AG04450 (cell line): ENCODE data around the gene PMVK. TPM values are rescaled to one million over a fixed set of nuclear protein-coding genes. Genes with fewer than 3 reads are reported as not detected.
A peak's percentile ranks its signal among the peaks of the same experiment; 100 is the strongest.

Experiments
- CTCF ChIA-PET: fragments of 300-600, 350-600 bp; formaldehyde crosslinking; extraction: SDS; loops from one replicate; lab custom pipeline; 2022; ENCODE audit warnings: antibody characterized with exemption, inconsistent platforms; lab: Charles Lee
- POLR2A ChIA-PET: fragments of 350-600 bp; formaldehyde crosslinking; extraction: SDS; loops from one replicate; lab custom pipeline; 2021; ENCODE audit warnings: antibody characterized with exemption, inconsistent platforms; lab: Yijun Ruan, JAX
- DNase-seq: peaks from one replicate; pipeline ENCODE4 v3.0.0-alpha.2; 2011; ENCODE audit warnings: low read depth, low spot score
- H3K27ac ChIP-seq: one replicate; pipeline ENCODE4 v1.5.1; 2012; ENCODE audit warnings: low read depth, low read length, control low read depth
- H3K27me3 ChIP-seq: one replicate; pipeline ENCODE4 v1.6.0; 2012; ENCODE audit warnings: low read length; ENCODE audit not compliant: control insufficient read depth, insufficient read depth
- H3K4me3 ChIP-seq: 2 replicates; pipeline ENCODE4 v1.5.1; 2011; ENCODE audit warnings: mild to moderate bottlenecking, low read depth, low read length, control low read depth
- H3K9me3 ChIP-seq: 2 replicates; pipeline ENCODE4 v1.5.1; 2012; ENCODE audit warnings: low read length; ENCODE audit not compliant: control insufficient read depth, insufficient read depth
- CTCF ChIP-seq: IDR thresholded peaks from 2 replicates; pipeline ENCODE4 v1.5.1; 2011; ENCODE audit warnings: low read depth, low read length, control low read depth, inconsistent platforms
- polyA minus RNA-seq: library from RNA; depleted of rRNA, polyadenylated mRNA; stranded (reverse); fragments of >200 nt; gene quantifications from 2 replicates; pipeline ENCODE4 v1.2.3, GENCODE V29; 2011; rRNA and poly(A)+ RNA removed
- polyA plus RNA-seq: library from polyadenylated mRNA; depleted of rRNA; stranded (reverse); fragments of >200 nt; gene quantifications from 2 replicates; pipeline ENCODE4 v1.2.3, GENCODE V29; 2011; rRNA removed

PMVK gene
- 21.0 and 24.7 TPM in 2 replicates for polyA plus RNA-seq
- polyA minus RNA-seq = 9.0 and 10.2 TPM in 2 replicates

GRCh38 chr1:154936555-154937084 is at the start of gene PMVK:
Gene PMVK, minus strand, starts transcription at chr1:154936719. Its CDS starts 34 bp downstream, at chr1:154936685.
- POLR2A ChIA-PET = interaction anchor here (0.8 to 1.4 kb wide), 6 partner anchors 9 to 114 kb away, joined by 3 to 8 read pairs (median 4); partner anchors contain the start of genes ADAM15, PYGO2 and SHC1
- peak; percentile 91 for DNase-seq
- Histone ChIP-seq H3K9me3 (no peaks in the 10 kb centered on the region), H3K27ac (peak within 1 kb of the TSS; percentile 99), H3K4me3 (peak within 1 kb of the TSS; percentile 72), H3K27me3 (peaks cover 2% of the 10 kb centered on the region)
- peak; percentile 42 for TF ChIP-seq CTCF
- CTCF ChIA-PET = interaction anchor here (0.6 to 2.9 kb wide), 17 partner anchors 9 to 611 kb away, joined by 3 to 17 read pairs (median 3); partner anchors contain the start of gene KRTCAP2

- peak overlapping the region; percentile 86 for H3K4me3 ChIP-seq
- ChIA-PET POLR2A (interaction anchor here (0.7 to 1.6 kb wide), 3 partner anchors 8 to 13 kb away, joined by 5 to 10 read pairs (median 10); partner anchors contain the start of gene SHC1), CTCF (interaction anchor here (0.6 to 3.3 kb wide), 8 partner anchors 9 to 658 kb away, joined by 3 to 27 read pairs (median 6); partner anchors contain the start of gene LENEP)
- no peaks in the 10 kb centered on the region for H3K9me3 ChIP-seq
- no peaks in the 10 kb centered on the region for H3K27me3 ChIP-seq
- no peak for TF ChIP-seq CTCF
- H3K27ac ChIP-seq = no peak overlapping the region
- DNase-seq = no peak
Observed at GRCh38 chr1:154983776-154984466, 47.4 kb upstream of the PMVK start.

GRCh38 chr1:154982897-154983648 is 46.6 kb upstream of the PMVK start, which contains the start of gene FLAD1:
Gene FLAD1, plus strand, starts transcription at chr1:154983344. Its CDS starts 351 bp downstream, at chr1:154983695.
- peak; percentile 99 for DNase-seq
- ChIA-PET POLR2A (interaction anchor here (0.7 to 1.6 kb wide), 3 partner anchors 9 to 12 kb away, joined by 5 to 10 read pairs (median 10); partner anchors contain the start of gene SHC1), CTCF (interaction anchor here (0.7 to 3.3 kb wide), 7 partner anchors 9 to 657 kb away, joined by 3 to 27 read pairs (median 4); no protein-coding TSS in a partner anchor)
- Histone ChIP-seq H3K4me3 (peak within 1 kb of the TSS; percentile 86), H3K27me3 (no peaks in the 10 kb centered on the region), H3K27ac (no peak within 1 kb of the TSS), H3K9me3 (no peaks in the 10 kb centered on the region)
- TF ChIP-seq CTCF = no peak

GRCh38 chr1:154982341-154982740 is 45.8 kb upstream of the PMVK start:
- peak overlapping the region; percentile 50 for H3K4me3 ChIP-seq
- ChIA-PET CTCF (interaction anchor here (1.1 to 3.3 kb wide), 4 partner anchors 13 to 656 kb away, joined by 3 to 27 read pairs (median 7); no protein-coding TSS in a partner anchor), POLR2A (interaction anchor here (0.6 kb wide), 1 partner anchor 13 kb away, joined by 3 read pairs; no protein-coding TSS in a partner anchor)
- TF ChIP-seq CTCF = no peak
- no peaks in the 10 kb centered on the region for H3K27me3 ChIP-seq
- H3K27ac ChIP-seq = no peak overlapping the region
- no peak for DNase-seq
- no peaks in the 10 kb centered on the region for H3K9me3 ChIP-seq
